Panc1 (cell line): ENCODE measurements around the gene PNLDC1. TPM values are rescaled to one million over a fixed set of nuclear protein-coding genes. Genes with fewer than 3 reads are reported as not detected.

Source experiments
- ATAC-seq: fragments of 200-7000 bp; cut with Tn5 transposase; 2 replicates; pipeline ENCODE4 v1.9.1; 2020; ENCODE audit warnings: mild to moderate bottlenecking, moderate library complexity
- BruUV-seq: library from RNA; stranded (reverse); fragments of 400-500 nt; replicated peaks from 2 replicates; lab custom pipeline; 2021; lab: Mats Ljungman, UMichigan
- CTCF ChIA-PET: fragments of 300-600 bp; sonication (Branson Sonifier 250); formaldehyde crosslinking; loops from one replicate; lab custom pipeline; 2022; ENCODE audit warnings: antibody characterized with exemption; lab: Charles Lee
- POLR2A ChIA-PET: fragments of 300-600 bp; sonication (Branson Sonifier 250); formaldehyde crosslinking; loops from one replicate; lab custom pipeline; 2022; ENCODE audit warnings: antibody characterized with exemption; lab: Charles Lee
- DNase-seq: peaks from one replicate; pipeline ENCODE4 v3.0.0-alpha.2; 2010; ENCODE audit warnings: low read depth, low spot score
- H3K27ac ChIP-seq: 2 replicates; pipeline ENCODE4 v1.5.1; 2011; ENCODE audit warnings: mild to moderate bottlenecking, low read length, inconsistent platforms
- H3K27me3 ChIP-seq: fragments of 200-500 bp; sonication (Bioruptor generic); 2 replicates; pipeline ENCODE4 v1.6.0; 2014; ENCODE audit warnings: low read length, inconsistent platforms; ENCODE audit not compliant: control insufficient read depth, insufficient read depth
- H3K36me3 ChIP-seq: fragments of 200-500 bp; sonication (Bioruptor generic); 2 replicates; pipeline ENCODE4 v1.5.1; 2014; ENCODE audit warnings: inconsistent platforms, mild to moderate bottlenecking, low read length, moderate library complexity; ENCODE audit not compliant: control insufficient read depth, insufficient read depth
- H3K4me1 ChIP-seq: 2 replicates; pipeline ENCODE4 v1.5.1; 2011; ENCODE audit warnings: inconsistent platforms, mild to moderate bottlenecking, low read length, moderate library complexity; ENCODE audit not compliant: control insufficient read depth, insufficient read depth
- H3K4me3 ChIP-seq, 2 experiments: 2 replicates each; pipeline ENCODE4 v1.5.1; 2011 to 2012; ENCODE audit warnings: low read depth in 2 of 2, low read length in 2 of 2, mild to moderate bottlenecking in 2 of 2, inconsistent platforms in 1 of 2, moderate library complexity in 1 of 2
- H3K9me3 ChIP-seq: fragments of 200-500 bp; sonication (Bioruptor generic); 2 replicates; pipeline ENCODE4 v1.5.1; 2014; ENCODE audit warnings: low read depth, mild to moderate bottlenecking, inconsistent platforms, low read length, moderate library complexity; ENCODE audit not compliant: control insufficient read depth, insufficient read depth
- CTCF ChIP-seq: fragments of 450-650 bp; IDR thresholded peaks from 2 replicates; pipeline ENCODE4 v1.5.1; 2017; ENCODE audit warnings: mild to moderate bottlenecking
- POLR2AphosphoS5 ChIP-seq: IDR thresholded peaks from 2 replicates; pipeline ENCODE4 v1.6.1; 2012; ENCODE audit warnings: mild to moderate bottlenecking, low read depth, low read length, moderate library complexity
- REST ChIP-seq, 2 experiments: IDR thresholded peaks; 2 replicates each; pipeline ENCODE4 v1.6.1; 2011 to 2012; ENCODE audit warnings: low read depth in 2 of 2, control low read depth in 1 of 2, low read length in 1 of 2, mild to moderate bottlenecking in 1 of 2, moderate library complexity in 1 of 2; ENCODE audit not compliant: insufficient read depth in 1 of 2
- SIN3A ChIP-seq: IDR thresholded peaks from 2 replicates; pipeline ENCODE4 v1.6.1; 2012; ENCODE audit warnings: low read depth, mild to moderate bottlenecking, low read length, moderate library complexity, borderline replicate concordance; ENCODE audit not compliant: insufficient read depth
- TCF7L2 ChIP-seq: IDR thresholded peaks from 2 replicates; pipeline ENCODE4 v1.6.1; 2011; ENCODE audit warnings: mild to moderate bottlenecking, low read depth, low read length, inconsistent platforms
- in situ Hi-C: cut with HindIII; loops from 2 replicates; pipeline ENCODE4 v1.10.0; 2016; ENCODE audit warnings: low sequenced_read_pairs, low pct_unique_long_range_greater_than_20kb
- intact Hi-C: fragments of 100-400 bp; cut with micrococcal nuclease; formaldehyde crosslinking; loops from one replicate; pipeline ENCODE4 v1.10.0; 2022; ENCODE audit not compliant: unreplicated experiment
- total RNA-seq: library from RNA; stranded (reverse); gene quantifications from one replicate; pipeline ENCODE4 v1.2.1, GENCODE V29; 2021; ENCODE audit not compliant: unreplicated experiment

The PNLDC1 gene
- total RNA-seq, 1 experiment from 2014 or later, result not detected

- in situ Hi-C loops (no loop called here), intact Hi-C loops (no loop called here)
- H3K27ac ChIP-seq, result no peak overlapping the region
- H3K9me3 ChIP-seq, result no peaks in the 10 kb centered on the region
- BruUV-seq, result no TSS peak
- no peak for ATAC-seq
- ChIA-PET POLR2A (interaction anchor here (0.6 kb wide), 2 partner anchors 56 to 154 kb away, joined by 5 to 8 read pairs; no protein-coding TSS in a partner anchor), CTCF (no interaction called here)
- no peaks in the 10 kb centered on the region for H3K4me1 ChIP-seq
- H3K4me3 ChIP-seq, result no peak overlapping the region
- no peaks in the 10 kb centered on the region for H3K36me3 ChIP-seq
- no peaks in the 10 kb centered on the region; the same call in none of the 2 replicates for H3K27me3 ChIP-seq
- no peak for DNase-seq
- TF ChIP-seq SIN3A (no peak), REST (IDR thresholded peaks at IDR 0.05; ENCODE audit: insufficient read depth in 1 of 2, low read depth in 2 of 2, low read length in 1 of 2) (no peak), CTCF (no peak), TCF7L2 (no peak), POLR2AphosphoS5 (no peak)
Observed at GRCh38 chr6:159829526-159829925, 29.4 kb downstream of the PNLDC1 start.

GRCh38 chr6:159830501-159831372 is 30.7 kb downstream of the PNLDC1 start:
- DNase-seq, result no peak
- CTCF ChIA-PET, result no interaction called here
- Histone ChIP-seq H3K4me1 (no peaks in the 10 kb centered on the region), H3K27ac (no peak overlapping the region), H3K27me3 (no peaks in the 10 kb centered on the region; the same call in none of the 2 replicates), H3K36me3 (no peaks in the 10 kb centered on the region), H3K4me3 (no peak overlapping the region), H3K9me3 (no peaks in the 10 kb centered on the region)
- POLR2A ChIA-PET, result no interaction called here
- no TSS peak for BruUV-seq
- in situ Hi-C loops, result no loop called here
- ATAC-seq, result no peak; the same call in 1 of the 2 replicates
- TF ChIP-seq SIN3A, result no peak
- TF ChIP-seq POLR2AphosphoS5, result no peak
- TF ChIP-seq TCF7L2, result no peak
- TF ChIP-seq REST (IDR thresholded peaks at IDR 0.05; ENCODE audit: insufficient read depth in 1 of 2, low read depth in 2 of 2, low read length in 1 of 2), result no peak
- no peak for TF ChIP-seq CTCF
- intact Hi-C loops, result no loop called here
